ENCODE measurements around the gene SNX22. TPM values are rescaled to one million over a fixed set of nuclear protein-coding genes. Genes with fewer than 3 reads are reported as not detected.
A peak's percentile ranks its signal among the peaks of the same experiment; 100 is the strongest.

The SNX22 gene
- total and polyA plus RNA-seq, 9 of the 15 experiments (the other 6 are each of a cell fraction or from before 2014, with no cell fraction given), result 0.91 to 3.0 (median 2.0) TPM

DNA sequence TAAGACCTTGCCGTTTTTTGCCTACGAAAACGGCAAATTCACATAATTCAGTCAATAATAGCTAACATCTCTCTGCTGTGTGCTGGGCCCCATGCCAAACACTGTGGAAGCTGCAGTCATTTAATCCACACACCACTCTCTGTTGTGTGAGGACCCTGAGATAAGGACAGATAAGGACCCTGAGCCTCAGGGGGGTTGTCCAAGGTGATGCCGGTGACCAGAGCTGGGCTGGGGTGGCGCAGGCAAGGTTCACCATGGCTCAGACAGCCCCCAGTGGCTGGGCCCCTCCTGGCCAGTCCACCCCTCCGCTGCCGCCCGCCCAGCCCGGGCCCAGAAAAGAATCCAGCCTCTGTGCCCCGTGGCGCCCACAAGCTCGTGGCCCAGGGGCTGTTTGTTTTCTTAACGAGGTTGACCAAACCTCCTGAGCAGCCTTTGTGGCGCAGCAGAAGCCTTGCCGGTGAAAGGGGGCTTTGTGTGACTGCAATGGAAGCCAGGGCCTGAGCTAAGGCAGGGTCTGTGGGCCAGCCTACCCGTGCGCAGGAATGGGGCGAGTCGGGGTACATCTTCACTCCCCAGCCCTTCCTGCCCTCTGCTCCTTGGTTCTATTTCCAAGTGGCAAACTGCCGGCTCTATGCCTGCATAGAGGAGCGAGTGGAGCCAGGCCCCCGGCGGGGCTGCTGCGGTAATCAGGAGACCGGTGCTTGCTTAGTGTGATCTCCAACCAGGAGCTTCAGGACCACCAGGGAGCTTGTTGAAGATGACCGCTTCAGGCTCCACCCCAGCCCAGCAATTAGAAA, 4.4 kb upstream of the SNX22 start (continued):
- TF ChIP-seq ZNF165 (CRISPR knock-in tag; IDR thresholded peaks at IDR 0.05; ENCODE audit: borderline replicate concordance), result no peak
- TF ChIP-seq MYNN (IDR thresholded peaks at IDR 0.05), result no peak
- no peak for TF ChIP-seq MYNN (CRISPR knock-in tag; IDR thresholded peaks at IDR 0.05)
- peak; percentile 58; the same call in 1 of the 2 replicates for TF ChIP-seq EP300 (IDR thresholded peaks at IDR 0.05; ENCODE audit: low read length)
- TF ChIP-seq MYC (IDR thresholded peaks at IDR 0.05; ENCODE audit: low read depth, low read length), result no peak
- TF ChIP-seq MYC (CRISPR knock-in tag; IDR thresholded peaks at IDR 0.05; ENCODE audit: borderline replicate concordance, low read depth), result no peak
- no peak for TF ChIP-seq ZBTB40 (IDR thresholded peaks at IDR 0.05)
- no peak for TF ChIP-seq ZBTB40 (CRISPR knock-in tag; IDR thresholded peaks at IDR 0.05)
- 0 out of 2 replicates have a peak, but pooled peaks have one; percentile 27 for TF ChIP-seq NCOA1 (IDR thresholded peaks at IDR 0.05; ENCODE audit: low read depth)
- no peak for TF ChIP-seq XRCC4 (IDR thresholded peaks at IDR 0.05; ENCODE audit: extremely low read depth, insufficient read depth, insufficient read length)
- TF ChIP-seq ZNF324 (CRISPR knock-in tag; IDR thresholded peaks at IDR 0.05), result no peak
- no peak for TF ChIP-seq ZNF217 (CRISPR knock-in tag; IDR thresholded peaks at IDR 0.05)
- no peak for TF ChIP-seq FUS (optimal IDR thresholded peaks at IDR 0.05; ENCODE audit: low read depth, low read length)
- no peak for TF ChIP-seq ZNF699 (CRISPR knock-in tag; IDR thresholded peaks at IDR 0.05; ENCODE audit: insufficient replicate concordance)
- no peak for TF ChIP-seq ZNF57 (CRISPR knock-in tag; IDR thresholded peaks at IDR 0.05)
- TF ChIP-seq, protein P1, sequence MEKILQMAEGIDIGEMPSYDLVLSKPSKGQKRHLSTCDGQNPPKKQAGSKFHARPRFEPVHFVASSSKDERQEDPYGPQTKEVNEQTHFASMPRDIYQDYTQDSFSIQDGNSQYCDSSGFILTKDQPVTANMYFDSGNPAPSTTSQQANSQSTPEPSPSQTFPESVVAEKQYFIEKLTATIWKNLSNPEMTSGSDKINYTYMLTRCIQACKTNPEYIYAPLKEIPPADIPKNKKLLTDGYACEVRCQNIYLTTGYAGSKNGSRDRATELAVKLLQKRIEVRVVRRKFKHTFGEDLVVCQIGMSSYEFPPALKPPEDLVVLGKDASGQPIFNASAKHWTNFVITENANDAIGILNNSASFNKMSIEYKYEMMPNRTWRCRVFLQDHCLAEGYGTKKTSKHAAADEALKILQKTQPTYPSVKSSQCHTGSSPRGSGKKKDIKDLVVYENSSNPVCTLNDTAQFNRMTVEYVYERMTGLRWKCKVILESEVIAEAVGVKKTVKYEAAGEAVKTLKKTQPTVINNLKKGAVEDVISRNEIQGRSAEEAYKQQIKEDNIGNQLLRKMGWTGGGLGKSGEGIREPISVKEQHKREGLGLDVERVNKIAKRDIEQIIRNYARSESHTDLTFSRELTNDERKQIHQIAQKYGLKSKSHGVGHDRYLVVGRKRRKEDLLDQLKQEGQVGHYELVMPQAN (IDR thresholded peaks at IDR 0.05; ENCODE audit: borderline replicate concordance), result no peak
- 0 out of 2 replicates have a peak, but pooled peaks have one; percentile 20 for TF ChIP-seq TOE1 (IDR thresholded peaks at IDR 0.05; ENCODE audit: borderline replicate concordance)
- no peak for TF ChIP-seq TOE1 (CRISPR knock-in tag; IDR thresholded peaks at IDR 0.05; ENCODE audit: borderline replicate concordance, low read depth)
- 0 out of 2 replicates have a peak, but pooled peaks have one; percentile 16 for TF ChIP-seq ZNF24 (IDR thresholded peaks at IDR 0.05)

Measured in K562 (cell line).